Measurements from ENCODE around the gene FLCN.
"Not testable (repeated sequence)": the region's sequence is repeated elsewhere in the genome, so short reads cannot be mapped to it uniquely, and the experiment has no call there.

The FLCN gene

GRCh38 chr17:17213775-17214174, 23.2 kb downstream of the FLCN start:
- no peak for DNase-seq (ENCODE audit: low spot score)

GRCh38 chr17:17207998-17208397, 29.0 kb downstream of the FLCN start:
- no peak for DNase-seq (ENCODE audit: low spot score)

DNA sequence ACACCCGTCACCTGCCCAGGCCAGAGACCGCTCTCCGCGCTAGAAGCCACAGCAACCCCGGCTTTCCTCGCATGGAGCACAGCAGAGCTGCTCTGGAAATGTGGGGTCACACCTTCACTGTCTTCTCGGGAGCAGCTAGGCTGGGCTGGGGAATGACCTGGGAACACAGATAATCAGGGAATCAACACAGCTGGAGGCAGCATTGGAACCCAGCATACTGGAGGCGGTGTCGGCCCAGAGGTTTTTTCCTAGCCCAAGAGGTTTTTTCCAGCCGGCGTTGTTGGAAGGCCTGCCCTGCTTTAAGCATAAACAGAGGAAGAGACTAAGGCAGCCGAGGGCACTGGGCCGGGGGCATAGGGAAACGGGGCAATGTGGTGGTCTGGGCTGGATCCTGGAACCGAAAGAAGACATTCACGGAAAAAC, 30.0 kb downstream of the FLCN start:
- DNase-seq (ENCODE audit: low spot score) = no peak

DNA sequence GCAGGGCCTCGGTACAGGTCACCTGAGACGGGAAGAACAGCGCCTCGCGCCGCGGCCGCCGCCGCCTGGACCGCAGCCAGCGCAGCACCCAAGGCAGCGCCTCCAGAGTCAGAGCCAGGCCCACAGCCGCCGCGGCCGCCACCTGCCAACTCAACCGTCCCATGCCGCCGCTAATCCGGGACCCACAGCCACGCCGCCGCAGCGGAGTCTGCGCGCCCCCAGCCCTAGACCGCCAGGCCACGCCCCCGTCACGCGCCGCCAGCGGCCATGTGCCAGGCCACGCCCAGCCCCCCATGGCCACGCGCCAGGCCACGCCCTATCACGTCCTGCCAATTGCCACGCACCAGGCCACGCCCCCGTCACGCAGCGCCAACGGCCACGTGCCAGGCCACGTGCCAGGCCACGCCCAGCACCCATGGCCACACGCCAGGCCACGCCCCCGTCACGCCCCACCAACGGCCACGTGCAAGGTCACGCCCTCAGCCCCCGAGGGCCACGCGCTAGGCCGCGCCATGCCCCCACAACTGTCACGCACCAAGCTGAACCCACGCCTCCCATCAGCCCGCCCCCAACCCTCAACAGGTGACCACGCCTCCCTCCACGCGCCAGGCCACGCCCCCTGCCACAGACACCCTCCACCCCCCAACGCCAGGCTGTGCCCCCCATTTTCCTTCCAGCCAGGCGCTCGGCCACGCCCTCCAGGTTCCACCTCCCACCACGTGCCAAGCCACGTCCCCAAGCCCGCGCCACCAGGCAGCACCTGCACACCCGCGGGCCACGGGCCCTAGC, 30.6 kb downstream of the FLCN start, which contains the start of gene PLD6:
TSS of gene PLD6 (minus strand) at position 210 of the 789 bp plus-strand sequence. CDS start at position 163, 47 bp downstream.
- DNase-seq (ENCODE audit: low spot score) = peak; percentile 85

- peak; percentile 28 for DNase-seq (ENCODE audit: low spot score)
Observed at GRCh38 chr17:17205368-17206123, 31.4 kb downstream of the FLCN start.

- no peak for DNase-seq (ENCODE audit: low spot score)
Observed at GRCh38 chr17:17204635-17205231, 32.2 kb downstream of the FLCN start.

- DNase-seq (ENCODE audit: low spot score) = no peak
Observed at GRCh38 chr17:17204041-17204591, 32.9 kb downstream of the FLCN start.

GRCh38 chr17:17203173-17203730, 33.7 kb downstream of the FLCN start:
- DNase-seq (ENCODE audit: low spot score) = no peak

GRCh38 chr17:17201907-17202306, 35.1 kb downstream of the FLCN start:
- no peak for DNase-seq (ENCODE audit: low spot score)

DNA sequence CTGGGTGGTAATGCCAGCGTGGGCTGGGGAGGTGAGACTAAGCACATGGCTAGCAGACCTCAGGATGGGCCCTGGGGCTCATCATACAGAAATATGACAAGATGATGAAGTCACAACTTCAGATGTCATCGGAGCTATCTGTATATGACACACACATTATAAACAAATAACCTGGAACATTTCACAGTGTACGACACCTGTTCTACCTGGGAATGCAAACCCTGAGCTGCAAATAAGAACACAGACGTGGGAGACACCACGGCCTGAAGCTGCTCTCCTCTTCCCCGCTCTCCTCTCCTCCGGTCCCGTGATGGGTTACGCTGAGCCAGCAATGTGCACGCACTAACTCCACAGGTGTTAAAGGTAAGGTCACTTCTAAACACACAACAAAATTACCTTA, 35.7 kb downstream of the FLCN start:
- no peak for DNase-seq (ENCODE audit: low spot score)

DNA sequence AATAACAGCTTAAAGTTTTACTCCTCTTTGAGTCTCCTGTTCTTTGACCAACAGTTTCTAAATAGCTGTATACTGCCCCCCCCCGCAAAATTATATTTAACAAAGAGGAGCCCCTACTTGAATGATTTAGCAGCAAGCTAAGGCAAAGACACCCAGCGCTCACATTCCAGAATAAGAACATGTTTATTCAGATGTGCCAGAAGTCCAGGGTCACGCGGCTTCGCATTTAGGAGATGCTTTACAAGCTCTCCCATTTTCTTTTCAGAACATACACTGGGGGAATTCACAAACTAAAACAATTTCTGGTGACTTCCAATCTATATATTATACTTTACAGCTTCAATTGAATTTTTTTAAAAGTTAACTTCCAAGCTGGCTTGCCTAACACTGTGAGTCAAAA, 36.1 kb downstream of the FLCN start:
- DNase-seq (ENCODE audit: low spot score) = no peak

- no peak for DNase-seq (ENCODE audit: low spot score)
Observed at GRCh38 chr17:17200311-17200710, 36.7 kb downstream of the FLCN start.

- no peak for DNase-seq (ENCODE audit: low spot score)
Observed at GRCh38 chr17:17198281-17198680, 38.7 kb downstream of the FLCN start.

- DNase-seq (ENCODE audit: low spot score) = no peak
Observed at GRCh38 chr17:17196776-17197175, 40.2 kb downstream of the FLCN start.

GRCh38 chr17:17195466-17195865, 41.5 kb downstream of the FLCN start:
- not testable (repeated sequence) for DNase-seq (ENCODE audit: low spot score)

- DNase-seq (ENCODE audit: low spot score) = no peak
Observed at GRCh38 chr17:17191961-17192381, 45.0 kb downstream of the FLCN start.

- no peak for DNase-seq (ENCODE audit: low spot score)
Observed at GRCh38 chr17:17191346-17191792, 45.6 kb downstream of the FLCN start.

- no peak for DNase-seq (ENCODE audit: low spot score)
Observed at GRCh38 chr17:17190188-17190587, 46.8 kb downstream of the FLCN start.

DNA sequence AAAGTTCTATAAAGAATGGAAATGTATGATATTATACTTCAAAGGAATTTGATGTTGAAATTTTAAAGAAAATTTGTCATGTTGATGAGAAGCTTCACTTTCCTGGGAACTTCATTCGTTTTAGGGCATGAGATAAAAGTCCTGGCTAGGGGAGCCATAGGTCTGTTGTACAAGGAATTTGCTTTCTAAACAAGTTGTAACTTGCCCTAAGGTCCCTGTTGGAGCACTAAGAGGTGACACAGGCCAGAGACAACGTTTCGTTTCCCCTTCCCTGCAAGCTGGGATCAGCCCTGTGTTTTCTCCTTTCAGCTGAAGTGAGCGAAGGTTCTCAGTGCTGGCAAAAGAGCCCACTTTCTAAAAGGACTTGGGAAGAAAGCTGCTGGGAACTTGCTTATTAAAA, 47.4 kb downstream of the FLCN start:
- no peak for DNase-seq (ENCODE audit: low spot score)

GRCh38 chr17:17188586-17188985, 48.4 kb downstream of the FLCN start:
- no peak for DNase-seq (ENCODE audit: low spot score)

GRCh38 chr17:17186551-17187505, 50.1 kb downstream of the FLCN start:
- peak; percentile 87 for DNase-seq (ENCODE audit: low spot score)

All from COLO829 (cell line).